ENCODE results near the gene MIA2.
"Not testable (repeated sequence)": the region's sequence is repeated elsewhere in the genome, so short reads cannot be mapped to it uniquely, and the experiment has no call there.

Gene MIA2

GRCh38 chr14:39233680-39234326, at the start of gene MIA2:
TSS of gene MIA2 (plus strand) at chr14:39233915. CDS start at chr14:39234115, 200 bp downstream.
- FAIRE-seq = peak; percentile 96

- no peak for FAIRE-seq
Observed at GRCh38 chr14:39184628-39185255, 49.0 kb upstream of the MIA2 start.

GRCh38 chr14:39185256-39186049, 48.3 kb upstream of the MIA2 start:
- FAIRE-seq = peak; percentile 9

- no peak for FAIRE-seq
Observed at GRCh38 chr14:39186941-39187525, 46.7 kb upstream of the MIA2 start.

- no peak for FAIRE-seq
Observed at GRCh38 chr14:39203659-39204606, 29.8 kb upstream of the MIA2 start.

- not testable (repeated sequence) for FAIRE-seq
Observed at GRCh38 chr14:39207430-39207829, 26.3 kb upstream of the MIA2 start.

- no peak for FAIRE-seq
Observed at GRCh38 chr14:39211109-39211741, 22.5 kb upstream of the MIA2 start.

GRCh38 chr14:39212034-39212433, 21.7 kb upstream of the MIA2 start:
- no peak for FAIRE-seq

GRCh38 chr14:39212693-39213092, 21.0 kb upstream of the MIA2 start:
- FAIRE-seq = no peak

- no peak for FAIRE-seq
Observed at GRCh38 chr14:39217214-39217879, 16.4 kb upstream of the MIA2 start.

- no peak for FAIRE-seq
Observed at GRCh38 chr14:39218171-39218769, 15.4 kb upstream of the MIA2 start.

GRCh38 chr14:39219075-39219499, 14.6 kb upstream of the MIA2 start:
- FAIRE-seq = no peak

GRCh38 chr14:39220473-39220872, 13.2 kb upstream of the MIA2 start:
- FAIRE-seq = not testable (repeated sequence)

GRCh38 chr14:39228044-39228443, 5.7 kb upstream of the MIA2 start:
- no peak for FAIRE-seq

- no peak for FAIRE-seq
Observed at GRCh38 chr14:39228509-39229221, 5.0 kb upstream of the MIA2 start.

- no peak for FAIRE-seq
Observed at GRCh38 chr14:39229222-39229543, 4.5 kb upstream of the MIA2 start.

GRCh38 chr14:39229601-39230110, 4.1 kb upstream of the MIA2 start:
- FAIRE-seq = no peak

GRCh38 chr14:39230416-39231035, 3.2 kb upstream of the MIA2 start:
- no peak for FAIRE-seq

- FAIRE-seq = not testable (repeated sequence)
Observed at GRCh38 chr14:39231751-39232553, 1.8 kb upstream of the MIA2 start.
